Measurements from ENCODE around the gene CCDC188.

The CCDC188 gene

GRCh38 chr22:20149257-20150250 lies 1.3 kb downstream of the CCDC188 start:
- no peak for DNase-seq (ENCODE audit: low read depth in 2 of 2)

- no peak for DNase-seq (ENCODE audit: low read depth in 2 of 2)
Measured at GRCh38 chr22:20148414-20148813, 2.4 kb downstream of the CCDC188 start.

- DNase-seq (ENCODE audit: low read depth in 2 of 2), result no peak
Measured at GRCh38 chr22:20147237-20147988, 3.4 kb downstream of the CCDC188 start.

- no peak for DNase-seq (ENCODE audit: low read depth in 2 of 2)
Measured at GRCh38 chr22:20146777-20147176, 4.1 kb downstream of the CCDC188 start.

- no peak for DNase-seq (ENCODE audit: low read depth in 2 of 2)
Measured at GRCh38 chr22:20145832-20146223, 5.0 kb downstream of the CCDC188 start.

- no peak for DNase-seq (ENCODE audit: low read depth in 2 of 2)
Measured at GRCh38 chr22:20145206-20145831, 5.5 kb downstream of the CCDC188 start.

GRCh38 chr22:20143883-20144665 lies 6.8 kb downstream of the CCDC188 start:
- DNase-seq (ENCODE audit: low read depth in 2 of 2), result no peak

GRCh38 chr22:20142711-20143621 lies 7.9 kb downstream of the CCDC188 start:
- no peak for DNase-seq (ENCODE audit: low read depth in 2 of 2)

- peak; percentile 21 to 22 for DNase-seq (ENCODE audit: low read depth in 2 of 2)
Measured at GRCh38 chr22:20141186-20142077, 9.4 kb downstream of the CCDC188 start.

- no peak for DNase-seq (ENCODE audit: low read depth in 2 of 2)
Measured at GRCh38 chr22:20140521-20140964, 10.3 kb downstream of the CCDC188 start.

GRCh38 chr22:20140107-20140445 lies 10.8 kb downstream of the CCDC188 start:
- no peak for DNase-seq (ENCODE audit: low read depth in 2 of 2)

GRCh38 chr22:20139391-20140106 lies 11.3 kb downstream of the CCDC188 start:
- DNase-seq (ENCODE audit: low read depth in 2 of 2), result no peak

- no peak for DNase-seq (ENCODE audit: low read depth in 2 of 2)
Measured at GRCh38 chr22:20138868-20139267, 12.0 kb downstream of the CCDC188 start.

GRCh38 chr22:20138417-20138738 lies 12.5 kb downstream of the CCDC188 start:
- no peak for DNase-seq (ENCODE audit: low read depth in 2 of 2)

- no peak for DNase-seq (ENCODE audit: low read depth in 2 of 2)
Measured at GRCh38 chr22:20137671-20138416, 13.0 kb downstream of the CCDC188 start.

GRCh38 chr22:20137113-20137512 lies 13.7 kb downstream of the CCDC188 start:
- no peak for DNase-seq (ENCODE audit: low read depth in 2 of 2)

- DNase-seq (ENCODE audit: low read depth in 2 of 2), result no peak
Measured at GRCh38 chr22:20136603-20136873, 14.3 kb downstream of the CCDC188 start.

GRCh38 chr22:20135806-20136602 lies 14.9 kb downstream of the CCDC188 start:
- no peak for DNase-seq (ENCODE audit: low read depth in 2 of 2)
